Endodermal cell (in vitro differentiated cells): ENCODE data around the gene IRF6. TPM values are rescaled to one million over a fixed set of nuclear protein-coding genes. Genes with fewer than 3 reads are reported as not detected.

Experiments
- DNase-seq: peaks from one replicate; pipeline ENCODE4 v3.0.0-alpha.2; 2017
- H3K27ac ChIP-seq: 2 replicates; pipeline ENCODE4 v1.5.1; 2013; ENCODE audit warnings: mild to moderate bottlenecking, low read depth, low read length, moderate library complexity
- H3K27me3 ChIP-seq: 2 replicates; pipeline ENCODE4 v1.6.1; 2013; ENCODE audit warnings: mild to moderate bottlenecking, low read length, moderate library complexity; ENCODE audit not compliant: insufficient read depth, control insufficient read depth, poor library complexity, severe bottlenecking
- H3K36me3 ChIP-seq: 2 replicates; pipeline ENCODE4 v1.7.0; 2013; ENCODE audit warnings: mild to moderate bottlenecking, low read length, moderate library complexity; ENCODE audit not compliant: control insufficient read depth, insufficient read depth
- H3K4me1 ChIP-seq: one replicate; pipeline ENCODE4 v1.7.0; 2013; ENCODE audit warnings: low read length; ENCODE audit not compliant: control insufficient read depth, insufficient read depth
- H3K4me3 ChIP-seq: 2 replicates; pipeline ENCODE4 v1.5.1; 2013; ENCODE audit warnings: mild to moderate bottlenecking, low read length, moderate library complexity
- H3K9ac ChIP-seq: 2 replicates; pipeline ENCODE4 v1.6.1; 2013; ENCODE audit warnings: mild to moderate bottlenecking, low read length, moderate library complexity; ENCODE audit not compliant: poor library complexity, severe bottlenecking; ENCODE audit errors: extremely low read depth
- H3K9me3 ChIP-seq: 2 replicates; pipeline ENCODE4 v1.6.1; 2013; ENCODE audit warnings: mild to moderate bottlenecking, low read length, moderate library complexity; ENCODE audit not compliant: control insufficient read depth
- H3K27ac Mint-ChIP-seq: 2 replicates; pipeline ENCODE4 v1.8.0; 2020; ENCODE audit warnings: mixed read lengths
- H3K27me3 Mint-ChIP-seq: 2 replicates; pipeline ENCODE4 v1.8.0; 2021; ENCODE audit warnings: mild to moderate bottlenecking, mixed read lengths; ENCODE audit not compliant: insufficient read depth
- H3K36me3 Mint-ChIP-seq: 2 replicates; pipeline ENCODE4 v1.8.0; 2020; ENCODE audit warnings: low read depth, mixed read lengths
- H3K4me1 Mint-ChIP-seq: 2 replicates; pipeline ENCODE4 v1.8.0; 2020; ENCODE audit warnings: mixed read lengths
- H3K4me3 Mint-ChIP-seq: 2 replicates; pipeline ENCODE4 v1.8.0; 2020; ENCODE audit warnings: mild to moderate bottlenecking, moderate library complexity, mixed read lengths
- H3K9me3 Mint-ChIP-seq: 2 replicates; pipeline ENCODE4 v1.8.0; 2020; ENCODE audit warnings: mild to moderate bottlenecking, mixed read lengths
- CTCF ChIP-seq: fragments of 200-600 bp; sonication (generic); conservative IDR thresholded peaks from 2 replicates; pipeline ENCODE4 v1.5.0; 2021; ENCODE audit warnings: antibody characterized with exemption, mild to moderate bottlenecking
- WGBS, 2 experiments: methylation state at CpG; one replicate each; pipeline versions ENCODE4 v1.1.5 to v1.1.7; 2013; ENCODE audit warnings: missing lambda C conversion rate in 2 of 2, mixed read lengths in 1 of 2; ENCODE audit not compliant: insufficient coverage in 1 of 2, insufficient read length in 1 of 2; 5-methylcytosine and 5-hydroxymethylcytosine counted together
- total RNA-seq, 2 donors: library from RNA; stranded (reverse); fragmentation: NEBNext Ultra II Directional in 1 of 2; extraction: Animal tissue kit (Norgen Biotek cat#: 25700) in 1 of 2; gene quantifications; 2 replicates in 1 of 2; 3 replicates in 1 of 2; pipeline ENCODE4 v1.2.1, GENCODE V29; 2021

The IRF6 gene
- total RNA-seq, 2 donors from 2014 or later = 13.8 to 18.2 TPM

GRCh38 chr1:209830722-209831121 lies 24.8 kb upstream of the IRF6 start:
- no peaks in the 10 kb centered on the region for H3K9me3 ChIP-seq
- peaks cover 2% of the 10 kb centered on the region for H3K27me3 Mint-ChIP-seq
- no peak overlapping the region for H3K9ac ChIP-seq
- no peak overlapping the region for H3K4me3 ChIP-seq
- no peak overlapping the region for H3K27ac Mint-ChIP-seq
- H3K9me3 Mint-ChIP-seq = no peaks in the 10 kb centered on the region
- no peak overlapping the region for H3K4me3 Mint-ChIP-seq
- H3K4me1 ChIP-seq = no peaks in the 10 kb centered on the region
- no peak for DNase-seq
- H3K36me3 Mint-ChIP-seq = peaks cover 37% of the 10 kb centered on the region
- peaks cover 53% of the 10 kb centered on the region for H3K36me3 ChIP-seq
- H3K4me1 Mint-ChIP-seq = peaks cover 2% of the 10 kb centered on the region
- TF ChIP-seq CTCF = no peak
- H3K27me3 ChIP-seq = no peaks in the 10 kb centered on the region
- no peak overlapping the region for H3K27ac ChIP-seq
- WGBS, 2 experiments = 91 to 100% methylated on average over 2 to 3 of the region's 3 CpGs

GRCh38 chr1:209829716-209830115 lies 23.8 kb upstream of the IRF6 start:
- no peaks in the 10 kb centered on the region for H3K4me1 ChIP-seq
- WGBS, 2 experiments = 92 to 100% methylated on average over 1 to 2 of the region's 2 CpGs
- H3K4me3 ChIP-seq = no peak overlapping the region
- H3K4me3 Mint-ChIP-seq = peak overlapping the region; percentile 91
- no peak for TF ChIP-seq CTCF
- H3K36me3 Mint-ChIP-seq = peaks cover 31% of the 10 kb centered on the region
- peaks cover 43% of the 10 kb centered on the region for H3K36me3 ChIP-seq
- peaks cover 2% of the 10 kb centered on the region for H3K4me1 Mint-ChIP-seq
- no peak for DNase-seq
- H3K9me3 Mint-ChIP-seq = no peaks in the 10 kb centered on the region
- H3K27ac ChIP-seq = no peak overlapping the region
- H3K27ac Mint-ChIP-seq = no peak overlapping the region
- no peaks in the 10 kb centered on the region for H3K9me3 ChIP-seq
- peaks cover 7% of the 10 kb centered on the region for H3K27me3 ChIP-seq
- peaks cover 2% of the 10 kb centered on the region for H3K27me3 Mint-ChIP-seq
- no peak overlapping the region for H3K9ac ChIP-seq

GRCh38 chr1:209827384-209828262 lies 21.7 kb upstream of the IRF6 start, which contains the start of gene UTP25:
UTP25 (plus strand) TSS chr1:209827972; CDS start chr1:209828064, 92 bp downstream.
- Mint-ChIP-seq H3K4me3 (peak within 1 kb of the TSS; percentile 91), H3K9me3 (no peaks in the 10 kb centered on the region), H3K27me3 (peaks cover 2% of the 10 kb centered on the region), H3K27ac (peak within 1 kb of the TSS; percentile 67), H3K4me1 (peaks cover 2% of the 10 kb centered on the region), H3K36me3 (peaks cover 13% of the 10 kb centered on the region)
- H3K36me3 ChIP-seq = peaks cover 23% of the 10 kb centered on the region
- peak; percentile 97 for DNase-seq
- H3K9ac ChIP-seq = peak within 1 kb of the TSS; percentile 57
- H3K4me3 ChIP-seq = peak within 1 kb of the TSS; percentile 99
- H3K27me3 ChIP-seq = peaks cover 9% of the 10 kb centered on the region
- H3K4me1 ChIP-seq = no peaks in the 10 kb centered on the region
- TF ChIP-seq CTCF = peak; percentile 77
- WGBS, 2 experiments = 23 to 31% methylated on average over 35 to 51 of the region's 51 CpGs
- no peaks in the 10 kb centered on the region for H3K9me3 ChIP-seq
- no peak within 1 kb of the TSS for H3K27ac ChIP-seq
